GM10266 (cell line): Measurements from ENCODE around the gene WIZ.
"Not testable (repeated sequence)": the region's sequence is repeated elsewhere in the genome, so short reads cannot be mapped to it uniquely, and the experiment has no call there.

Experiments used
- DNase-seq: peaks from one replicate; pipeline ENCODE4 v3.0.0; 2012; ENCODE audit errors: extremely low spot score
- CTCF ChIP-seq: IDR thresholded peaks from 2 replicates; pipeline ENCODE4 v1.5.1; 2012; ENCODE audit warnings: mild to moderate bottlenecking, low read depth; ENCODE audit not compliant: control insufficient read depth, insufficient read depth; ENCODE audit errors: missing control alignments

Gene WIZ

GRCh38 chr19:15418579-15419412, 31.0 kb downstream of the WIZ start, which contains the start of gene AKAP8L:
AKAP8L (minus strand) TSS chr19:15418988; CDS start chr19:15418923, 65 bp downstream.
- TF ChIP-seq CTCF = peak; percentile 82
- peak; percentile 99 for DNase-seq

- no peak for TF ChIP-seq CTCF
- no peak for DNase-seq
Observed at GRCh38 chr19:15418231-15418578, 31.6 kb downstream of the WIZ start.

- no peak for DNase-seq
- TF ChIP-seq CTCF = no peak
Observed at GRCh38 chr19:15417699-15418098, 32.1 kb downstream of the WIZ start.

GRCh38 chr19:15412832-15413231, 36.9 kb downstream of the WIZ start:
- no peak for DNase-seq
- no peak for TF ChIP-seq CTCF

DNA sequence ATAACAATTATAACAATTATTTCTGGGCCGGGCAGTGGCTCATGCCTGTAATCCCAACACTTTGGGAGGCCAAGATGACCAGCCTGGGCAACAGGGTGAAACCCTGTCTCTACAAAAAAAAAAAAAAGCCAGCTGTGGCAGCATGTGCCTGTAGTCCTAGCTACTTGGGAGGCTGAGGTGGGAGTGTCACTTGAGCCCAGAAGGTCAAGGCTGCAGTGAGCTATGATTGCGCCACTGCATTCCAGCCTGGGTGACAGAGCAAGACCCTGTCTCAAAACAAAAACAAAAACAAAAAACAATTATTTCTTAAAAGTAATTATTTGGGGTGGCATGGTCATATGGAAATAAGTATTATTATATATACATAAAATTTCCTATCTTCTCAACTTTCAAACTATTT, 38.4 kb downstream of the WIZ start:
- not testable (repeated sequence) for DNase-seq

GRCh38 chr19:15404780-15405211, 45.0 kb downstream of the WIZ start:
- TF ChIP-seq CTCF = no peak
- DNase-seq = no peak

GRCh38 chr19:15404097-15404779, 45.5 kb downstream of the WIZ start:
- TF ChIP-seq CTCF = no peak

More at GRCh38 chr19:15404097-15404779, 45.5 kb downstream of the WIZ start:
- DNase-seq = no peak
